IMR-90 (cell line): Measurements from ENCODE around the gene RRP36. TPM values are rescaled to one million over a fixed set of nuclear protein-coding genes. Genes with fewer than 3 reads are reported as not detected.

Source experiments
- ATAC-seq: fragments of 200-7000 bp; cut with Tn5 transposase; 2 replicates; pipeline ENCODE4 v1.9.1; 2020; ENCODE audit warnings: low read depth, mild to moderate bottlenecking, moderate library complexity
- Bru-seq: library from RNA; stranded (reverse); fragments of 400-500 nt; gene quantifications from one replicate; lab custom pipeline; 2021; lab: Mats Ljungman, UMichigan
- BruChase-seq, 2 experiments: library from RNA; stranded (reverse); fragments of 400-500 nt; gene quantifications; one replicate each; lab custom pipeline; 2021; lab: Mats Ljungman, UMichigan
- BruUV-seq: library from RNA; stranded (reverse); fragments of 400-500 nt; replicated peaks from 2 replicates; lab custom pipeline; 2021; lab: Mats Ljungman, UMichigan
- CTCF ChIA-PET: fragments of 300-600 bp; formaldehyde crosslinking; extraction: SDS; loops from one replicate; lab custom pipeline; 2021; ENCODE audit warnings: antibody characterized with exemption; lab: Yijun Ruan, JAX
- POLR2A ChIA-PET: fragments of 300-600 bp; sonication (Branson Sonifier 250); formaldehyde crosslinking; loops from one replicate; lab custom pipeline; 2022; ENCODE audit warnings: antibody characterized with exemption; ENCODE audit not compliant: unreplicated experiment; lab: Charles Lee
- DNase-seq: peaks from one replicate; pipeline ENCODE4 v3.0.0; 2013
- H2AFZ ChIP-seq: replicated peaks from 2 replicates; pipeline ENCODE3; 2013; ENCODE audit warnings: low read length, mild to moderate bottlenecking; ENCODE audit not compliant: poor library complexity
- H2AK5ac ChIP-seq: 2 replicates; pipeline ENCODE4 v1.6.1; 2013; ENCODE audit warnings: low read depth, low read length, inconsistent platforms
- H2AK9ac ChIP-seq: replicated peaks from 2 replicates; pipeline ENCODE3; 2013; ENCODE audit warnings: mild to moderate bottlenecking, low read depth, low read length, moderate library complexity; ENCODE audit not compliant: poor library complexity
- H2BK120ac ChIP-seq: 2 replicates; pipeline ENCODE4 v1.6.1; 2013; ENCODE audit warnings: low read depth, low read length, inconsistent platforms
- H2BK15ac ChIP-seq: 3 replicates; pipeline ENCODE4 v1.6.1; 2013; ENCODE audit warnings: low read depth, low read length, inconsistent platforms
- H2BK20ac ChIP-seq: 2 replicates; pipeline ENCODE4 v1.6.1; 2013; ENCODE audit warnings: low read depth, mild to moderate bottlenecking, inconsistent platforms, low read length, moderate library complexity
- H2BK5ac ChIP-seq: 2 replicates; pipeline ENCODE4 v1.6.1; 2013; ENCODE audit warnings: mild to moderate bottlenecking, low read depth, low read length, inconsistent platforms; ENCODE audit not compliant: poor library complexity, severe bottlenecking
- H3K14ac ChIP-seq: replicated peaks from 2 replicates; pipeline ENCODE4 v1.6.1; 2013; ENCODE audit warnings: low read depth, low read length, inconsistent platforms
- H3K18ac ChIP-seq: 2 replicates; pipeline ENCODE4 v1.6.1; 2013; ENCODE audit warnings: low read depth, low read length, control low read depth
- H3K23ac ChIP-seq: 2 replicates; pipeline ENCODE4 v1.6.1; 2013; ENCODE audit warnings: low read depth, low read length, inconsistent platforms
- H3K27ac ChIP-seq: 2 replicates; pipeline ENCODE4 v1.5.1; 2013; ENCODE audit warnings: mild to moderate bottlenecking, control low read depth, low read length; ENCODE audit not compliant: insufficient read depth
- H3K27me3 ChIP-seq: 2 replicates; pipeline ENCODE4 v1.6.1; 2013; ENCODE audit warnings: low read length; ENCODE audit not compliant: control insufficient read depth, insufficient read depth
- H3K36me3 ChIP-seq: 2 replicates; pipeline ENCODE4 v1.6.1; 2013; ENCODE audit warnings: low read length, mixed read lengths; ENCODE audit not compliant: control insufficient read depth, insufficient read depth
- H3K4ac ChIP-seq: 2 replicates; pipeline ENCODE4 v1.6.1; 2013; ENCODE audit warnings: low read depth, low read length, inconsistent platforms
- H3K4me1 ChIP-seq: 2 replicates; pipeline ENCODE4 v1.6.1; 2013; ENCODE audit warnings: low read length, mixed read lengths; ENCODE audit not compliant: control insufficient read depth, insufficient read depth
- H3K4me2 ChIP-seq: 2 replicates; pipeline ENCODE4 v1.6.1; 2013; ENCODE audit warnings: low read depth, mild to moderate bottlenecking, control low read depth, low read length, moderate library complexity
- H3K4me3 ChIP-seq: 2 replicates; pipeline ENCODE4 v1.5.1; 2013; ENCODE audit warnings: low read depth, mild to moderate bottlenecking, control low read depth, low read length, moderate library complexity; ENCODE audit not compliant: insufficient read depth
- H3K56ac ChIP-seq: 2 replicates; pipeline ENCODE4 v1.6.1; 2013; ENCODE audit warnings: low read length, inconsistent platforms; ENCODE audit not compliant: insufficient read depth; ENCODE audit errors: extremely low read depth
- H3K79me1 ChIP-seq, 2 experiments: 2 replicates each; pipeline ENCODE4 v1.6.1; 2013; ENCODE audit warnings: low read length in 2 of 2, inconsistent platforms in 1 of 2, low read depth in 1 of 2
- H3K9ac ChIP-seq: 2 replicates; pipeline ENCODE4 v1.6.1; 2013; ENCODE audit warnings: low read depth, low read length, control low read depth
- H3K9me1 ChIP-seq: 2 replicates; pipeline ENCODE4 v1.6.1; 2013; ENCODE audit warnings: low read length, inconsistent platforms; ENCODE audit not compliant: insufficient read depth
- H3K9me3 ChIP-seq: 2 replicates; pipeline ENCODE4 v1.6.1; 2013; ENCODE audit warnings: low read length; ENCODE audit not compliant: control insufficient read depth, insufficient read depth
- H4K20me1 ChIP-seq: 2 replicates; pipeline ENCODE4 v1.6.1; 2013; ENCODE audit warnings: low read length, inconsistent platforms; ENCODE audit not compliant: insufficient read depth
- H4K5ac ChIP-seq: 2 replicates; pipeline ENCODE4 v1.6.1; 2013; ENCODE audit warnings: mild to moderate bottlenecking, low read depth, low read length, control low read depth
- H4K8ac ChIP-seq, 2 experiments: 2 replicates each; pipeline ENCODE4 v1.6.1; 2013; ENCODE audit warnings: low read depth in 2 of 2, low read length in 2 of 2, control low read depth in 1 of 2, inconsistent platforms in 1 of 2
- H4K91ac ChIP-seq: 2 replicates; pipeline ENCODE4 v1.6.1; 2013; ENCODE audit warnings: low read depth, low read length, inconsistent platforms; ENCODE audit not compliant: insufficient read depth
- BHLHE40 ChIP-seq: fragments of 150-350 bp; IDR thresholded peaks from 2 replicates; pipeline ENCODE4 v1.6.1; 2016; ENCODE audit warnings: mild to moderate bottlenecking, low read depth, low read length
- CHD1 ChIP-seq: IDR thresholded peaks from 2 replicates; pipeline ENCODE4 v1.6.1; 2012; ENCODE audit warnings: low read depth, low read length, improper control_type of control experiment
- MAZ ChIP-seq: IDR thresholded peaks from 2 replicates; pipeline ENCODE4 v1.6.1; 2012; ENCODE audit warnings: low read depth, mild to moderate bottlenecking, low read length, improper control_type of control experiment, moderate library complexity, borderline replicate concordance
- NFE2L2 ChIP-seq: fragments of 150-350 bp; IDR thresholded peaks from 2 replicates; pipeline ENCODE4 v1.6.1; 2016; ENCODE audit warnings: low read depth, mild to moderate bottlenecking, low read length
- RAD21 ChIP-seq: IDR thresholded peaks from 2 replicates; pipeline ENCODE4 v1.6.1; 2012; ENCODE audit warnings: low read length, improper control_type of control experiment
- SMC3 ChIP-seq: fragments of 150-350 bp; IDR thresholded peaks from 2 replicates; pipeline ENCODE4 v1.6.1; 2016; ENCODE audit warnings: low read depth, mild to moderate bottlenecking, antibody characterized with exemption, low read length, moderate library complexity
- WGBS, 2 experiments: methylation state at CpG; one replicate each; pipeline versions ENCODE4 v1.1.5 to v1.1.7; 2013; ENCODE audit warnings: missing lambda C conversion rate in 2 of 2; ENCODE audit not compliant: insufficient read length in 1 of 2; ENCODE audit errors: extremely low coverage in 2 of 2; 5-methylcytosine and 5-hydroxymethylcytosine counted together
- dilution Hi-C: fragments of 300-500 bp; cut with HindIII; formaldehyde crosslinking; loops from one replicate; pipeline ENCODE4 v1.14.3; 2018; ENCODE audit warnings: low sequenced_read_pairs; ENCODE audit not compliant: unreplicated experiment
- in situ Hi-C: fragments of 300-500 bp; cut with MboI; formaldehyde crosslinking; loops from 3 replicates; pipeline ENCODE4 v1.14.3; 2019; ENCODE audit warnings: low sequenced_read_pairs, inconsistent platforms, mixed read lengths
- intact Hi-C: fragments of 100-400 bp; cut with micrococcal nuclease; formaldehyde crosslinking; loops from 2 replicates; pipeline ENCODE4 v1.10.0; 2022
- long read RNA-seq: library from polyadenylated mRNA; unstranded; transcript quantifications from one replicate; pipeline ENCODE4 v2.0.0, GENCODE V29; 2021; ENCODE audit not compliant: unreplicated experiment
- polyA plus RNA-seq, 3 experiments: library from polyadenylated mRNA; depleted of rRNA; stranded (reverse); fragments of >200 nt; gene quantifications; 2 replicates each; pipeline ENCODE4 v1.2.3, GENCODE V29; 2012; ENCODE audit warnings: low replicate concordance in 1 of 3
- total RNA-seq: library from RNA; depleted of rRNA; stranded (reverse); fragments of >200 nt; gene quantifications from 2 replicates; pipeline ENCODE4 v1.2.3, GENCODE V29; 2012; rRNA removed
- TF ChIP-seq, protein P1 (sequence below): fragments of 150-350 bp; IDR thresholded peaks from 2 replicates; pipeline ENCODE4 v1.6.1; 2017; ENCODE audit warnings: mild to moderate bottlenecking, antibody characterized with exemption, low read length, low read depth
- TF ChIP-seq, protein P2 (sequence below): fragments of 150-350 bp; IDR thresholded peaks from 2 replicates; pipeline ENCODE4 v1.6.1; 2016; ENCODE audit warnings: low read depth, mild to moderate bottlenecking, low read length, moderate library complexity, borderline replicate concordance
- TF ChIP-seq, protein P3 (sequence below): conservative IDR thresholded peaks from 2 replicates; pipeline ENCODE4 v1.5.1; 2012; ENCODE audit warnings: mild to moderate bottlenecking, low read depth, low read length, improper control_type of control experiment

The RRP36 gene, protein sequence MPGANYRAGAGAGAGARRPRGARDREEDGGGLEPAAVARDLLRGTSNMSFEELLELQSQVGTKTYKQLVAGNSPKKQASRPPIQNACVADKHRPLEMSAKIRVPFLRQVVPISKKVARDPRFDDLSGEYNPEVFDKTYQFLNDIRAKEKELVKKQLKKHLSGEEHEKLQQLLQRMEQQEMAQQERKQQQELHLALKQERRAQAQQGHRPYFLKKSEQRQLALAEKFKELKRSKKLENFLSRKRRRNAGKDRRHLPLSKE
- total RNA-seq (106 and 114 TPM in 2 replicates), polyA plus RNA-seq (2012; rRNA removed) (54.3 and 55.1 TPM in 2 replicates), Bru-seq, nascent RNA (percentile 80 among the genes with signal in this experiment), BruChase-seq, experiment 1, labeled RNA remaining after a 6-hour chase (percentile 89 among the genes with signal in this experiment), BruChase-seq, experiment 2, labeled RNA remaining after a 2-hour chase (percentile 83 among the genes with signal in this experiment)
- 19.9 and 32.2 TPM in 2 replicates for polyA plus RNA-seq (2012; cell fraction: cytosol; rRNA removed)
- polyA plus RNA-seq (2012; cell fraction: nucleus; rRNA removed; ENCODE audit: low replicate concordance), result 8.8 and 25.5 TPM in 2 replicates
- long read RNA-seq, transcript RRP36-201 (7 exons, 1,159 nt), result major isoform, 46 of 52 reads
- long read RNA-seq, partial matches to known transcripts, result 2 of 52 reads
- long read RNA-seq, other reads (novel, unspliced or antisense), result 4 of 52 reads

DNA sequence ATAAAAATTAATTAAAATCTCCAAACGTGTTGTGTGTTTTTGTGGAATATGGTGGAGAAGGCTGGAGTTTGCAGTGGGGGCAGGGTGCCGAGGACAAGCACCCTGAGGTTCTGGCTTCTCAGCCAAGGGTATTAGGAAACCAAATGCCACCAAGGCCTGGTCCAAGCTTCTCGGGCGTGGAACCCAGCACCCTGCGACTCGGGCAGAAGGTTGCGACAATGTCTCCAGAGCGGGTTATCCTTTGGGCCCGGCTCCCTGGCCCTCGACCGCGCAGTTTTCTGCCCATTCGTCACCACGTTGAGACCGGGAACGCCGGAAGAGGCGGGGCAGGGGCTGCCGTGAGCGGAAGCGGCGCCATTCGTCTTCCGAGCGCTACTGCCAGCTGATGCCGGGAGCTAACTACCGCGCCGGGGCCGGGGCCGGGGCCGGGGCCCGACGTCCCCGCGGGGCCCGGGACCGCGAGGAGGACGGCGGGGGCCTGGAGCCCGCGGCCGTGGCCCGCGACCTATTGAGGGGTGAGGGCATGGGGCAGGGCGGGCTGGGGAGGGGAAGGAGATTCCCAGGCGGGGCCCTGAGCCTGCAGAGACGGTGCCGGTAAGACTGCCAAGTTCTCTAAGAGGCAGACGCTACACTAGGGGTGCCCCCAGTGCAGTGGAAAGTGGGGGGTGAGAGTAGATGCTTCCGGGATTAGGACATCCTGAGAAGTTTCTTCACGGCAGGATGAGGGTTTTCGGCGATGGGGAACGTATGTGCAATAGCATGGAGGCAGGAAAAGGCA is at the start of gene RRP36:
TSS of gene RRP36 (plus strand) at position 354 of the 778 bp plus-strand sequence. CDS start at position 386, 32 bp downstream.
- H2BK5ac ChIP-seq, result peak within 1 kb of the TSS; percentile 83
- no peak within 1 kb of the TSS for H2BK15ac ChIP-seq
- intact Hi-C loops (no loop called here), dilution Hi-C loops (no loop called here), in situ Hi-C loops (no loop called here)
- H3K4me2 ChIP-seq, result peak within 1 kb of the TSS; percentile 97
- H3K79me1 ChIP-seq, result peaks cover 26 to 72% of the 10 kb centered on the region in 2 experiments
- peak within 1 kb of the TSS; percentile 98 for H2AFZ ChIP-seq
- peak within 1 kb of the TSS; percentile 89 for H3K27ac ChIP-seq
- H4K5ac ChIP-seq, result peak within 1 kb of the TSS; percentile 98
- H3K9ac ChIP-seq, result peak within 1 kb of the TSS; percentile 95
- peak within 1 kb of the TSS; percentile 88 to 99 for H4K8ac ChIP-seq
- H2AK5ac ChIP-seq, result peak within 1 kb of the TSS; percentile 91
- peaks cover 48% of the 10 kb centered on the region for H3K36me3 ChIP-seq
- WGBS, 2 experiments, result 0% methylated on average over 12 of the region's 56 CpGs; no CpG with 5 or more reads in 1 of the 2 experiments
- peak within 1 kb of the TSS; percentile 97 for H4K91ac ChIP-seq
- peak within 1 kb of the TSS; percentile 94 for H3K23ac ChIP-seq
- H3K4ac ChIP-seq, result peak within 1 kb of the TSS; percentile 99
- 0 out of 2 replicates have a peak, but pooled peaks cover 4% of the 10 kb centered on the region for H3K9me1 ChIP-seq
- no peaks in the 10 kb centered on the region for H3K9me3 ChIP-seq
- H3K18ac ChIP-seq, result peak within 1 kb of the TSS; percentile 58; the same call in 1 of the 2 replicates
- peak within 1 kb of the TSS; percentile 97 for H2AK9ac ChIP-seq
- no peak within 1 kb of the TSS for H2BK20ac ChIP-seq
- peaks cover 12% of the 10 kb centered on the region for H4K20me1 ChIP-seq
- ATAC-seq, result peak; percentile 91
- BruUV-seq, result no TSS peak
- DNase-seq, result peak; percentile 58
- peak within 1 kb of the TSS; percentile 98 for H3K14ac ChIP-seq
- POLR2A ChIA-PET, result interaction anchor here (0.6 kb wide), 3 partner anchors 38 to 248 kb away, joined by 3 read pairs; partner anchors contain the start of genes CNPY3, KLC4 and MRPL2
- H3K4me3 ChIP-seq, result peak within 1 kb of the TSS; percentile 77
- peak within 1 kb of the TSS; percentile 77 for H3K56ac ChIP-seq
- no peaks in the 10 kb centered on the region for H3K27me3 ChIP-seq
- H3K4me1 ChIP-seq, result peaks cover 9% of the 10 kb centered on the region
- H2BK120ac ChIP-seq, result peak within 1 kb of the TSS; percentile 74; the same call in 1 of the 2 replicates
- CTCF ChIA-PET, result no interaction called here
- TF ChIP-seq SMC3, result no peak
- no peak for TF ChIP-seq MAZ
- TF ChIP-seq CHD1, result no peak
- no peak for TF ChIP-seq RAD21
- no peak for TF ChIP-seq NFE2L2
- TF ChIP-seq, protein P1, sequence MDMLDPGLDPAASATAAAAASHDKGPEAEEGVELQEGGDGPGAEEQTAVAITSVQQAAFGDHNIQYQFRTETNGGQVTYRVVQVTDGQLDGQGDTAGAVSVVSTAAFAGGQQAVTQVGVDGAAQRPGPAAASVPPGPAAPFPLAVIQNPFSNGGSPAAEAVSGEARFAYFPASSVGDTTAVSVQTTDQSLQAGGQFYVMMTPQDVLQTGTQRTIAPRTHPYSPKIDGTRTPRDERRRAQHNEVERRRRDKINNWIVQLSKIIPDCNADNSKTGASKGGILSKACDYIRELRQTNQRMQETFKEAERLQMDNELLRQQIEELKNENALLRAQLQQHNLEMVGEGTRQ, result no peak
- TF ChIP-seq, protein P2, sequence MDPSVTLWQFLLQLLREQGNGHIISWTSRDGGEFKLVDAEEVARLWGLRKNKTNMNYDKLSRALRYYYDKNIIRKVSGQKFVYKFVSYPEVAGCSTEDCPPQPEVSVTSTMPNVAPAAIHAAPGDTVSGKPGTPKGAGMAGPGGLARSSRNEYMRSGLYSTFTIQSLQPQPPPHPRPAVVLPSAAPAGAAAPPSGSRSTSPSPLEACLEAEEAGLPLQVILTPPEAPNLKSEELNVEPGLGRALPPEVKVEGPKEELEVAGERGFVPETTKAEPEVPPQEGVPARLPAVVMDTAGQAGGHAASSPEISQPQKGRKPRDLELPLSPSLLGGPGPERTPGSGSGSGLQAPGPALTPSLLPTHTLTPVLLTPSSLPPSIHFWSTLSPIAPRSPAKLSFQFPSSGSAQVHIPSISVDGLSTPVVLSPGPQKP, result no peak
- no peak for TF ChIP-seq BHLHE40
- TF ChIP-seq, protein P3, sequence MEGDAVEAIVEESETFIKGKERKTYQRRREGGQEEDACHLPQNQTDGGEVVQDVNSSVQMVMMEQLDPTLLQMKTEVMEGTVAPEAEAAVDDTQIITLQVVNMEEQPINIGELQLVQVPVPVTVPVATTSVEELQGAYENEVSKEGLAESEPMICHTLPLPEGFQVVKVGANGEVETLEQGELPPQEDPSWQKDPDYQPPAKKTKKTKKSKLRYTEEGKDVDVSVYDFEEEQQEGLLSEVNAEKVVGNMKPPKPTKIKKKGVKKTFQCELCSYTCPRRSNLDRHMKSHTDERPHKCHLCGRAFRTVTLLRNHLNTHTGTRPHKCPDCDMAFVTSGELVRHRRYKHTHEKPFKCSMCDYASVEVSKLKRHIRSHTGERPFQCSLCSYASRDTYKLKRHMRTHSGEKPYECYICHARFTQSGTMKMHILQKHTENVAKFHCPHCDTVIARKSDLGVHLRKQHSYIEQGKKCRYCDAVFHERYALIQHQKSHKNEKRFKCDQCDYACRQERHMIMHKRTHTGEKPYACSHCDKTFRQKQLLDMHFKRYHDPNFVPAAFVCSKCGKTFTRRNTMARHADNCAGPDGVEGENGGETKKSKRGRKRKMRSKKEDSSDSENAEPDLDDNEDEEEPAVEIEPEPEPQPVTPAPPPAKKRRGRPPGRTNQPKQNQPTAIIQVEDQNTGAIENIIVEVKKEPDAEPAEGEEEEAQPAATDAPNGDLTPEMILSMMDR, result no peak
